GM06990 (cell line): ENCODE measurements around the gene SNX18.
A peak's percentile ranks its signal among the peaks of the same experiment; 100 is the strongest.

ENCODE experiments used
- DNase-seq: peaks from one replicate; pipeline ENCODE4 v3.0.0-alpha.2; 2011; ENCODE audit not compliant: insufficient read length; ENCODE audit errors: extremely low read depth
- H3K27me3 ChIP-seq: replicated peaks from 2 replicates; pipeline ENCODE4 v1.6.0; 2011; ENCODE audit warnings: low read length; ENCODE audit not compliant: control insufficient read depth, insufficient read depth
- H3K36me3 ChIP-seq: 2 replicates; pipeline ENCODE4 v1.5.1; 2011; ENCODE audit warnings: low read length; ENCODE audit not compliant: control insufficient read depth, insufficient read depth
- H3K4me3 ChIP-seq: replicated peaks from 2 replicates; pipeline ENCODE4 v1.5.1; 2011; ENCODE audit warnings: low read depth, mild to moderate bottlenecking, control low read depth, low read length
- TF ChIP-seq, protein P1 (sequence below): IDR thresholded peaks from 2 replicates; pipeline ENCODE4 v1.5.1; 2011; ENCODE audit warnings: low read length, control low read depth, mild to moderate bottlenecking, inconsistent platforms; ENCODE audit not compliant: insufficient read depth, poor library complexity, severe bottlenecking

Gene SNX18

DNA sequence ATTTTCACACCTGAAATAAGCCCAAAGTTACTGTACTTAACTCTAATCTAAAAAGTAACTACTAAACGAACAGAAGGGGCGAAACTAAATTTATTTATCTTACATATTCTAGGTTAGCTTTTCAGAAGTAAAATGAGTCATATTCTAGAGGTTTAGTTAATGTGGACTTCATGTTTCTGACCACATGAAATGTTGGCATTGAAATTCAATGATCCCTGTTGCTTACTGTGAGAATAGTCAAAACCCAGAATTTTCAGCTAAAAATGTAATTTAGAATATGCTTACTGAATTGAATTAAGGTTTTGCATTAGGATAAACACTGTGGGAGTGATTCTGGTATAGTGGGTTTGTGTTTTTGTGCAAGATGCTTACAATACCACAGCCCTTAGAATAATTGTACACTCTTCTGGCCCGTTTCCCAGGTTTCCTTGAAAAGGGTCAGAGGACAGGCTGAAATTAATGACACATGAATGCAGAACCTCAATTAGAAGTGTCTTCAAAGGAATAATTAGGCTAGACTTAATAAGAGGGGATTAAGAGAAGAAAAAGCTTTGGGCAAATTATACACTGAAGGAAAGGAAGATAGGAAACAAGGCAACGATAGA is 1.4 kb upstream of the SNX18 start:
- H3K4me3 ChIP-seq, result no peak overlapping the region
- TF ChIP-seq, protein P1, sequence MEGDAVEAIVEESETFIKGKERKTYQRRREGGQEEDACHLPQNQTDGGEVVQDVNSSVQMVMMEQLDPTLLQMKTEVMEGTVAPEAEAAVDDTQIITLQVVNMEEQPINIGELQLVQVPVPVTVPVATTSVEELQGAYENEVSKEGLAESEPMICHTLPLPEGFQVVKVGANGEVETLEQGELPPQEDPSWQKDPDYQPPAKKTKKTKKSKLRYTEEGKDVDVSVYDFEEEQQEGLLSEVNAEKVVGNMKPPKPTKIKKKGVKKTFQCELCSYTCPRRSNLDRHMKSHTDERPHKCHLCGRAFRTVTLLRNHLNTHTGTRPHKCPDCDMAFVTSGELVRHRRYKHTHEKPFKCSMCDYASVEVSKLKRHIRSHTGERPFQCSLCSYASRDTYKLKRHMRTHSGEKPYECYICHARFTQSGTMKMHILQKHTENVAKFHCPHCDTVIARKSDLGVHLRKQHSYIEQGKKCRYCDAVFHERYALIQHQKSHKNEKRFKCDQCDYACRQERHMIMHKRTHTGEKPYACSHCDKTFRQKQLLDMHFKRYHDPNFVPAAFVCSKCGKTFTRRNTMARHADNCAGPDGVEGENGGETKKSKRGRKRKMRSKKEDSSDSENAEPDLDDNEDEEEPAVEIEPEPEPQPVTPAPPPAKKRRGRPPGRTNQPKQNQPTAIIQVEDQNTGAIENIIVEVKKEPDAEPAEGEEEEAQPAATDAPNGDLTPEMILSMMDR, result no peak
- H3K27me3 ChIP-seq, result no peaks in the 10 kb centered on the region
- DNase-seq, result no peak
- H3K36me3 ChIP-seq, result no peaks in the 10 kb centered on the region

DNA sequence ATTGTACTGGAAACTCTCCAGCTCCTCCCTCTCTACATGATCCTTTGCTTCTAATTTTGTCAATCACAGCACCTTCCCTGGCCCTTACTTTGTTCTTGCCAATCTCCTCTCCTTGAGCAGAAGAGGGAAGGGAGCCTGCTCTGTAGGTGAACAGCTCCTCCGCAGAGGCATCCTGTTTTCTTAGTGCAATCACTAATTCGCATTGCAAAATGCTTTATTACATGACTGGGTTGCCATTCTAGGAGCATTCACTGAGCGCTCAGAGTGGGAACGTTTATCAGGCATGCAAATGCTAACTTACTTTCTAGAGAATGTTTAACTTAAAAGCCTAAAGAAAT is 416 bp upstream of the SNX18 start:
- TF ChIP-seq, protein P1, result no peak
- no peak for DNase-seq
- Histone ChIP-seq H3K4me3 (no peak overlapping the region), H3K36me3 (no peaks in the 10 kb centered on the region), H3K27me3 (no peaks in the 10 kb centered on the region)

DNA sequence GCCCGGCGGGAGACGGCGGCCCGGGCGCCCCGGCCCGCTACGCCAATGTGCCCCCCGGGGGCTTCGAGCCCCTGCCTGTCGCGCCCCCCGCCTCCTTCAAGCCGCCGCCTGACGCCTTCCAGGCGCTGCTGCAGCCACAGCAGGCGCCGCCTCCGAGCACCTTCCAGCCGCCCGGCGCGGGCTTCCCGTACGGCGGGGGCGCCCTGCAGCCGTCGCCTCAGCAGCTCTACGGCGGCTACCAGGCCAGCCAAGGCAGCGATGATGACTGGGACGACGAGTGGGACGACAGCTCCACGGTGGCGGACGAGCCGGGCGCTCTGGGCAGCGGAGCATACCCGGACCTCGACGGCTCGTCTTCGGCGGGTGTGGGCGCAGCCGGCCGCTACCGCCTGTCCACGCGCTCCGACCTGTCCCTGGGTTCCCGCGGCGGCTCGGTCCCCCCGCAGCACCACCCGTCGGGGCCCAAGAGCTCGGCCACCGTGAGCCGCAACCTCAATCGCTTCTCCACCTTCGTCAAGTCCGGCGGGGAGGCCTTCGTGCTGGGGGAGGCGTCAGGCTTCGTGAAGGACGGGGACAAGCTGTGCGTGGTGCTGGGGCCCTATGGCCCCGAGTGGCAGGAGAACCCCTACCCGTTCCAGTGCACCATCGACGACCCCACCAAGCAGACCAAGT is 723 bp downstream of the SNX18 start:
- H3K4me3 ChIP-seq, result peak overlapping the region; percentile 63
- TF ChIP-seq, protein P1, result no peak
- DNase-seq, result no peak

DNA sequence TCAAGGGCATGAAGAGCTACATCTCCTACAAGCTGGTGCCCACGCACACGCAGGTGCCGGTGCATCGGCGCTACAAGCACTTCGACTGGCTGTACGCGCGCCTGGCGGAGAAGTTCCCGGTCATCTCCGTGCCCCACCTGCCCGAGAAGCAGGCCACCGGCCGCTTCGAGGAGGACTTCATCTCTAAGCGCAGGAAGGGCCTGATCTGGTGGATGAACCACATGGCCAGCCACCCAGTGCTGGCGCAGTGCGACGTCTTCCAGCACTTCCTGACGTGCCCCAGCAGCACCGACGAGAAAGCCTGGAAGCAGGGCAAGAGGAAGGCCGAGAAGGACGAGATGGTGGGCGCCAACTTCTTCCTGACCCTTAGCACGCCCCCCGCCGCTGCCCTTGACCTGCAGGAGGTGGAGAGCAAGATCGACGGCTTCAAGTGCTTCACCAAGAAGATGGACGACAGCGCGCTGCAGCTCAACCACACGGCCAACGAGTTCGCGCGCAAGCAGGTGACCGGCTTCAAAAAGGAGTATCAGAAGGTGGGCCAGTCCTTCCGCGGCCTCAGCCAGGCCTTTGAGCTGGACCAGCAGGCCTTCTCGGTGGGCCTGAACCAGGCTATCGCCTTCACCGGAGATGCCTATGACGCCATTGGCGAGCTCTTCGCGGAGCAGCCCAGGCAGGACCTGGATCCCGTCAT is 1.4 kb downstream of the SNX18 start:
- DNase-seq, result peak; percentile 15
- Histone ChIP-seq H3K27me3 (no peaks in the 10 kb centered on the region), H3K36me3 (no peaks in the 10 kb centered on the region), H3K4me3 (no peak overlapping the region)
- TF ChIP-seq, protein P1, result no peak

More for the DNA sequence above, 723 bp downstream of the SNX18 start:
- Histone ChIP-seq H3K27me3 (no peaks in the 10 kb centered on the region), H3K36me3 (no peaks in the 10 kb centered on the region)

DNA sequence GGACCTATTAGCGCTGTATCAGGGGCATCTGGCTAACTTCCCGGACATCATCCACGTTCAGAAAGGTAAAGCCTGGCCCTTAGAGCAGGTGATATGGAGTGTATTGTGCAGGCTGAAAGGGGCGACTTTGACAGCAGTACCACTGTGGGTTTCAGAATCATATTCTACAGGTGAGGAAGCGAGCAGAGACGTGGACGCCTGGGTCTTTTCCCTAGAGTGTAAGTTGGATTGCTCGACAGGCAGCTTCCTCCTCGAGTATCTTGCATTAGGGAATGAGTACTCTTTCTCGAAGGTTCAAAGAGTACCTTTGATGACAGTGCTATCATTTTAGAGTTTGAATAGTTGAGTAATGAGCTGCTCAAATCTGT is 1.9 kb downstream of the SNX18 start:
- DNase-seq, result no peak
- no peak overlapping the region for H3K4me3 ChIP-seq
- TF ChIP-seq, protein P1, result no peak
- no peaks in the 10 kb centered on the region for H3K27me3 ChIP-seq
- H3K36me3 ChIP-seq, result no peaks in the 10 kb centered on the region
